Measurements from ENCODE around the gene GLG1.
"Not testable (repeated sequence)": the region's sequence is repeated elsewhere in the genome, so short reads cannot be mapped to it uniquely, and the experiment has no call there.

Gene GLG1

DNA sequence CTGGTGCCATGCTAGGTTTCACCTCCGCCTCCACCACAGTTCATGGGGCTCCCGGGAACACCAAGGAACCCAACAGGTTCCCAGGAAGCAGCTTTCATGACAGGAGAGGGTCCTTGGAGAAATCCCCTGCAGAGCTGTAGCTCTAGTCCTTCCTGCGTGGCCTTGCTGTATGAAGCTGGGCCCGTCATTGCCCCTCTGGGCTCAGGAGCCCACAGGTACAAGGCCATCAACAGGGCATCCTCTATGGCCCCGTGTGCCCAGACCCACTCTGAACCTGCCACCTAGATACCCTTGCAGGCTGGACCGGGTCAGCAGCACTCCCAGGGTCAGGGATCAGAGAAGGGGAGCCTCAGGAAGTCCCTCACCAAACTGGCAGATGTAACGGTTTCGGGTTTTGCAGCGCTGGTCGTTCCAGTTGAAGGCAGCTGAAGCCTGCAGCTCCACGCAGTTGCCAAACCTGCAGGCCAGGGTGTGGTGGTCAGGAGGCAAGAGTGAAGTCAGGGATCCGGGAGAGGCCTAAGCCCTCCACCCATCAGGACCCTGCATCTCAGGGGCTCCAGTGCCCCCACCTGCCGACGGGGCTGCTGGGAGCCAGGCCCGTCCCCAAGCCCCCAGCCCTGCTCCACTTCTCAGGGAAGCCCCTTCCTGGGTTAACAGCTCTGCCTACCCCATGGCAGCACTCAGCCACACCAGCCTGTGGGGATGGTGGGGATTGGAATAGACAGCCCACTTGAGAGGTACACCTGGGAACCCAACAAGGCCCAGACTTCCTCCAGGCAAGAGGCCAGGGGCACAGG lies 197.5 kb downstream of the GLG1 start:
- DNase-seq (ENCODE audit: low read depth): not testable (repeated sequence)

DNA sequence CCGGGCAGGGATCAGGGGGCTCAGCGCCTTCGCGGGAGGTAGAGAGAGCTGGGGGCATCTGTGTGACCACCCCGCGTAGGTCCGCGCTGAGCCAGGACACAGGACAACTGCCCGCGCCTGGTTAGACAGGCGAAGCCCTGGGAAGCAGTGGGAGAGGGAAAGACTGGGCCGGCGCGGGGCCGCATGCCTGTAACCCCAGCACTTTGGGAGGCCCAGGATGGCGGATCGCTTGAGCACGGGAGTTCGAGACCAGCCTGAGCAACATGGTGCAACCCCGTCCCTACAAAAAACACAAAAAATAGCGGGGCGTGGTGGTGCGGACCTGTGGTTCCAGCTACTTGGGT lies 199.6 kb downstream of the GLG1 start:
- DNase-seq (ENCODE audit: low read depth): not testable (repeated sequence)

DNA sequence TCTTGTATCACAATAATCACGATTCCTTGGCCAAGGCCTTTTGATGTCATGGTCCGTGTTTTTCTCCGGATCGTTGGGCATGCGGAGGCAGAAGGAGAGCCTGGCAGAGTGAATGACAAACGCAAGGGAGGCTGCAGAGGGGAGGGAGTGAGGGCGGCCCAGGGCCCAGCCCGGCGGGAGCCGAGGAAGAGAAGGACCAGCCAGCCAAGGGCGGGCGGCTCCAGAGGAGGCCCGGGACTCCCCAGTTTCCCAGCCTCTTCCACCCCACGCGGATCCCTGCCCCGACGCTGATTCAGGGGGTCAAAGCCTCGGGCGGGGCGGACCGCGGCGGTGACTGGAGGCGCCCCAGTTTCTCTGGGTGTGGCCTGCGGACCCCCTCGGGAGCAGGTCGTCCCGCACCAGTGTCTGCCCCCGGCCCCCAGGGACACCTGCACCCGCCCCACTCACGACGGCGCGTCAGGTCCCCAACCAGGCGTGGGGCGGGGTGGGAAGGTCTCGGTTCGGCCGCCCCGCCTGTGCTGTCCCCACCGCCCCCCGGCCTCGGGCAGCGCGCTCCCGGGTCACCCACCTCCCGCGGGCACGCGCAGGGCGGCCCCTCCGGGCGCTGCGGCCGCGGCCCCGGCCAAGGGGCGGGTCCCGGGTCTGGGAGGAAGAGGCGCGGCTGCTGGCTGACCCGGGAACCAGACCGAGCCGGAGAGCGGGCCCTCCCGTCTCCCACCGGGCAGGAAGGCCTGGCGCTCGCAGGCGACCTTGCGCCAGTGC lies 200.1 kb downstream of the GLG1 start:
- DNase-seq (ENCODE audit: low read depth): not testable (repeated sequence)

DNA sequence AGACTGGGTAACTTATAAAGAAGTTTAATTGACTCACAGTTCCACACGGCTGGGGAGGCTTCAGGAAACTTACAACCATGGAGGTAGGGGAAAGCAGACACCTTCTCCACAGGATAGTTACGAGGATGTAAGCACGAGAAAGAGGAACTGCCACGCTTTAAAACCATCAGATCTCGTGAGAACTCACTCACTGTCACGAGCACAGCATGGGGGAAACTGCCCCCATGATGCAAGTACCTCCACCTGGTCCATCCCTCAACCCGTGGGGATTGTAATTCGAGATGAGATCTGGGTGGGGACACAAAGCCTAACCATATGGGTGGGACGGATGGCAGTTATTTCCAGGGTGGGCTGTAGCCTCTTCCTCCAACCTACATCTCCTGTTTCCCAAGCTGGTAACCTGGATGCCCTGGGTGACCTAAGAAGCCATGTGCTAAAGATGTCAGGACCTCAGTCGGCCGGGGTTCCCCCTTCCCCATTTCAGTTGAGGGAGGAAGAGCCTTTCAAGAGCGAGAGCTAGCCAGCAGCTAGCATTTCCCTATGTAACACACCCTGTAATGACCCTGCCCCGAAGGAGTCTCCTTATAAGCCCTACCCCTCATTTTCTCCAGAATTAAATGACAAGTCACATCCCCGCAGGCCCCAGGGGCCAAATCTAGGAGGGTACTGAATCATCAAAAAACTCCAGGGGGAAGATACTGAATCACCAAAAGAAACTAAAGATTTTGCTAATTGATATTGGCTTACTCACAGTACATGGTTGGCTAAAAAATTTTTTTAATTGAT lies 202.6 kb downstream of the GLG1 start:
- DNase-seq (ENCODE audit: low read depth): not testable (repeated sequence)

DNA sequence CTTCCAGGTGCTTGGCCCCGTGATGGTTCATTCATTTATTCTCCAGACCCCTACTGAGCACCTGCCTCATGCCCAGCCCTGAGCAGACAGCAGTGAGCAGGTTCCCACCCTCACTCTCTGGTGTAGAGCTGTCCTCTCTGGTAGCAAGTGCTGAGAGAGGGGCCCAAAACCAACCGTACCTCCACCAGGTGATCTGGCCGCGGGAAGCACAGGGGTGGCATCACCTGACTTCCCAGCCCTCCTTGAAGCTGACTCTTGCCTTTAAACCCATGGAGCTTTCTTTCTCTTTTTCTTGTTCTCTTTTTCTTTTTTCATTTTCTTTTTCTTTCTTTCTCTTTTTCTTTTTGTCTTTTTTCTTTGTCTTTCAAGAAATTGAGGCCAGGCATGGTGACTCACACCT lies 206.7 kb downstream of the GLG1 start:
- not testable (repeated sequence) for DNase-seq (ENCODE audit: low read depth)

DNA sequence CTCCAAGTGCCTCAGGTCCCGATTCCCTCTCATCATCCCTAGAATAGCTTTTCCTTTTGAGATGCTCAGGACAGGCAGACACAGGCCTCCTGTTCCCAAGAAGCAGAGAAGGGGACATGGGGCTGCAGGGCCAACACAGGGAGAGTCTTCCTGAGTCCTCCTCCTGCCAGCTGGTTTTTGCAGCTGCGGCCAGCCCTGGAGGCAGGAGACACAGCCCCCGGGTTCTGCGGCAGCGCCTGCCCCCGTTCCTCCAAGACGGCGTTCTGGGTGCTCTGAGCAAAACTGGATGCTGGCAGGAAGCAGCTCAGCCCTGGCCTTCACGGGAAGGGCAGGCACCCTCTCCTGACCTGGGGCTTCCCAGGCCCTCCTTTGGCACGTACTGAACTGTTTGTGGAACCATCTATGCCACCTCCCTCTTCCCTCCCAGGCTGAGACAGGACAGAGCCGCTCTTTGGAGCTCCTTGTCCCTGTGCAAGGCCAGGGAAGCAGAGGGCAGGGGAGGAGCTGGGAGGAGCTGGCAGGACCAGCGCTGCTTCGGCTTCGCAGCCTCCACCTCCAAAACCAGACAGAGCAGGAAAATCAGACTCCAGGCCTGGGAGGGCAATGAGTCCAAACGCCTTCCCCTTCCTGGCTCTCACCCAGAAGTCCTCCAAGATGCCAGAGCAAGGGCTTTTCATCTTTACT lies 208.6 kb downstream of the GLG1 start:
- not testable (repeated sequence) for DNase-seq (ENCODE audit: low read depth)
